Islet of Langerhans (tissue), 1 donor: Measurements from ENCODE around the gene PDGFD.

ENCODE experiments used
- FAIRE-seq: peaks from one replicate; lab custom pipeline; 2011; peaks lifted over from hg19 to GRCh38; lab: Jason Lieb, UNC

The PDGFD gene

DNA sequence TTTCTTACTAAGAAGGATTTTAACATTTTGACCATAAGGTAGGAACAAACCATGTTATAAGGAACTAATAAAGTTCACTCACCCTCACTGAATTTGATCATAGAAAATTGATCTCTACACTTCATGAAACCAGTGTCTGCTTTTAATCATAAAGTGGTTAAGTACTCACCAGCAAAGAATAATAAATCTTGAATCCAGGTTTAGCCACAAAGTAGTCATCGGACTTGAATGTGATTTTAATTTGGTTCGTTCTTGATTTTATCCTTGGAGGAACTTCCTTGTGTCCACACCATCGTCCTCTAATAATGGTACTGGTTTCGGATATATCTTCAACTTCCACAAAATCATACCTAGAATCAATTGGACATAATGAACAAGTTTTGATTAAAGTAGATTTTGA is 168.1 kb downstream of the PDGFD start:
- no peak for FAIRE-seq

DNA sequence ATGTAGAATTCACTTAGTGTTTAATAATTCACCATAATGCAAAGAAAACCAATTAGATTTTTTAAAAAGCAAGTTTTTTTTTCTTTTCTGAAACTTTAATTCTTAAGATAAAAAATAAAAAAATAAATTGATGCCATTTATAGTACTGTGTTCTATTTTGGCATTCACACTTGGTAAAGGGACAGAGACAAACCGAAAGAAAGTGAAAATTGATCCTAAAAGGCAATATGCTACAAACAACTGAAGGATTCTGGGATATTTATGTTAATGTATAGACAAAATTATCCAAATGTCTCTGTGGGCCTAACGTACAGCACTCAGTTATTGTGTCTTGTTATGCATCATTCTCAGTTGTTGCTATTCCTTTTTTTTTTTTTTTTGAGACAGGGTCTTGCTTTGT is 169.4 kb downstream of the PDGFD start:
- FAIRE-seq = no peak

DNA sequence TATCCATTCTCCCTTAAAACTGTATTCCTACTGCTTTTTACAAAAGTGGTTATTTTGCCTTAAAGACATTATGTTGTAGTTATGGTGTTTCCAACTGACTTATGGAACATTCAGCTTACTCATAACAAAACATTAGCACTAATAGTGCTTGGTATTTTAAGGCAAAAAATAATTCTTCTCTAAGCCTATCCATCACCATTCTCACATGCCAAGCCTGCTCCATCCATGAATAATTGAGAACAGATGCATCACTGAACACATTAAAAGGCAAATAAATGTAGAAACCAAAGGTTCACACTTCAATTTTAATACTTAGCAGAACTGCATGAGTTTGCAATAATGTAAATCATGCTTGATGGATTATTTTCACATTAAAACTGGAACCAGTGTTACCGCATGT is 169.9 kb downstream of the PDGFD start:
- no peak for FAIRE-seq

DNA sequence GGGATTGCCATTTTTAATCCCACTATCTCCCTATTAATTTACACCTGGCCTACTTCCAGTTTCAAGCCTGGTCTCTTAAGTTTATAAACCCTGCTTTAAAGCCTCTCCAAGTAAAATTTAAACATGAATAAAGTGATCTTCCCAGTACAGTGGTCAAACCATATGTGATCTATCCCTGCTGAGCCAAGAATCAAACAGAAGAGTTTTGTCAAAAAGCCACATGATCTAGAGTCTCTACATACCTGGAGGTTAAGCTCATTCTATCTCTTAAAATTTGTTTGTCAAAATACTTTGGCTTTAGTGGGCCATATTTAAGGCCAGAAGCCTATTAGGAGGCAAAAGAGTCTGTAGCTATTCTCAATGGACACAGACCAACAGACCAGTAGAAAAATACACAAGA is 170.4 kb downstream of the PDGFD start:
- no peak for FAIRE-seq

DNA sequence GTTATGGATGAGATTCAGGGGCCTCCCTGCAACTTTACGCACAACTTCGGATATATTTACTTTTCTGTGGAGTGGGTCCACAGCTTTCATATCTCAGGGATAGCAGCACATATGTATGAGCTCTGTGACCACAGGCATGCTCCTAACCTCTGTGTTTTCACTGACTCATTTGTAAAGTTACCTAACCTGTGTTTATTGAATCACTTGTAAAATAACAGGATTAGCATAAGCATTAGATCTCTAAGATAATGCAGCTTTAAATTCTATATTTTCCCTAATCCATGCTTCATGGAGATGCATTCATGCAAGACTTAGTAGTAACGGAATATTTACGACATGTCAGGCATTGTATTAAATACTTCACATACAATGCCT is 175.4 kb downstream of the PDGFD start:
- FAIRE-seq = no peak

DNA sequence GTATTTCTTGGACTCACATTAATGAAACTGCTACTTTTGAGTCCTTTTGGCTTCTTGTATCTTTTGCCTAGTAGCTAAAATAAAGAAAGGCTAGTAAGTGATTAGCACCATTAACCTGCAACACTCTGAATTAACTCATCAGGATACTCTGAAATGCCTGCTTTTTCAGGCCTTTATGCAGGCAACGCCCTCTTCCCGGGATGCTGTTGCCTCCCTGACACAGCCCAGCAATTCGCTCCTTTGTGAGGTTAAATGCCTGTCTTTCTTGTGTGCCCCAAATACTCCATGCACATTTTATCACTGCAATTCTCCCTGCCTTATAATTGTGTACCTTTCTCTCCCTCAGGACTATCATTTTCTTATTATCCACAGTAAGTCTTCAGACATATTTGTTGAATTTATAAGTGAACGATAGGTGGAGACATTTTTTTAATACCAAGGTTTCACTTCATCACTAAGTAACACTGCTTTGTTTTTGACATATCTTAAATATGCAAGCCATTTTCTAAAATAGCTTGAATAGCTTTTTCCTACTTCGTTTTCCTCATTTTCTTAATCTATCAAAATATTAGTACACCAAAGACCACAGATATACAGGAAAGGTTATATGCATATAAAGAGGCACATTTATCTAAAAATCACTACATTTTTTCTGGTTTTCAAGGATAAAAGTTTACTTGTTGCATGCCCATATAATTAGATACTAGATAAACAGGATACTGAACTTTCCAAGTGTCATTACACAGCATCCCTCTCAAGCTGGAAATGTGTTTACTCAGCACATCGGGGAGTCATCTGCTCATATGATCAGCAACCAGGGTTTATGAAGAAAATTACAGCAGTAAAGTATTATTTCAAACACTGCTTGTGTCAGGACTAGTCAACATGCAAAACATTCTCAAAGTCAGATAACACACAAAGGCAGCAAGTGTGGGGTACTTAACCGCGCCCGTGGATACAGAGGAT is 176.0 kb downstream of the PDGFD start:
- FAIRE-seq = no peak

DNA sequence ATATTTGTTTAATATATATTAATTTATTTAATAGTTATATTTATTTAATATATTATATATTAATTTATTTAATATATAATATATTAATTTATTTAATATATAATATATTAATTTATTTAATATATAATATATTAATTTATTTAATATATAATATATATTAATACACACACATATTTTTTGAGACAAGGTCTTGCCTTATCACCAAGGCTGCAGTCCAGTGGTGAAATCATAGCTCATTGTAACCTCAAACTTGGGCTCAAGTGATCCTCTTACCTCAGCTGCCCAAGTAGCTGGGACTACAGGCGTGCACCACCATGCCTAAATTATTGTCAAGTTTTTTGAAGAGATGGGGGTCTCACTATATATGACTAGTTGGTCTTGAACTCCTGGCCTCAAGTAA is 178.9 kb downstream of the PDGFD start:
- FAIRE-seq = no peak

DNA sequence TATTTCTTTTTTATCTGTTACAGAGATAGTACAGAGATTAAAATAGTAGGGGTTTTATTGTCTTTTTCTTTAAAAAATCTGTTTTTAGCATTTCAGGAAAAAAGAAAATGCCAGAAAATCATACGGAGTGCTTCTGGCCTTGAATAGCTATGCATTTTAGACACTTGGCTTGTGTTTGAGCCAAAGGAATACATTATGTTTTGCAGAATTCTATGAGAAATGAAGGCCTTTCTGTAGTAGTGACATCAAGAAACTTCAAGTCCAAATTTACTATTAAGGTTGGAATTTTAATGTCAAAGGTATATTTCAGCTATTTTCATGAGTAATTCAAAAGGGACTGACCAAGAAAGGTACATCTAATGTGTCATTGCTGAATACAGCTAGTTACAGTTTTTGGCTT is 183.8 kb downstream of the PDGFD start:
- no peak for FAIRE-seq

DNA sequence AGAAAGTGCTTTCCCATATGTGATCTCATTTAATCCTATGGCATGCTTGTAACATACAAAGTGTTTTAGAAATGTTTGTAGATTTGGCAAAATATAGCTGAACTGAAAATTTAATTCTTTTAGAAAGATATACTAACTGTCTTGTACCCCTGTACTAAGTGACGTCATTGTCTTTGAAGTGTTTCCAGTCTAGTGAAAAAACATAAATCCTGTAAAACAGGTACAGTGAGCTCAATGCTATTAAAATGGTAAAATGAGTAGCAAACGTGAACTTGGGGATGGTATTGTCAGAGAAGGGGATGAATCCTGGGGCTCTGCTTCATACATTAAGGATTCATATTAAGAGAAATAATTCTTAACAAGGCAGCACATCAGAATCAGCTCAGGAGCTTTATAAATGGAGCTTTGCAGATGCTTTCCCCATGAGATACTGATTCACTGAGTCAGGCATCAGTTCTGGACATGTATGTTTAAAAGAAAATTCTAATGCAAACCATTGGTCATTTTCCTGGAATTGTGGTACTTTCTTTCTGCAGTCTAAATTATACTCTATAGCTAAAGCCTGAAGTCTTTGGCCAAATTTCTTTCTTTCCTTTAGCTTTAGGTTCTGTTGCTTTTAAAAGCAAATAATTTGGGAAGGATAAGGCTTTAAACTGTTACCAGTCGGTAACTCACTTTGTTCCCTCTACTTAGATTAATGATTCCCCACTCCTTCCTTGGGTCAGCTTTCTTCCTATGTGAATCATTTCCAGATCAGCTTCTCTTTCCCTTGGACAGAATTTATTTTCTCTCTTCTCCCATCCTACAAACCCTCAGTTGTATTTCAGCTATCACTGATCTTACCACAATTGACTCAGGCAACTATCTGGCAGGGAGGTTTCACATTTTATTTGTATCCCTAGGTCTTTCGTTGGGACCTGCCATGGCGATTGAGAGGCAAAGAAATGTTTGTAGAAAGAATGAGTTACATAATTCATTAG is 185.0 kb downstream of the PDGFD start:
- no peak for FAIRE-seq

DNA sequence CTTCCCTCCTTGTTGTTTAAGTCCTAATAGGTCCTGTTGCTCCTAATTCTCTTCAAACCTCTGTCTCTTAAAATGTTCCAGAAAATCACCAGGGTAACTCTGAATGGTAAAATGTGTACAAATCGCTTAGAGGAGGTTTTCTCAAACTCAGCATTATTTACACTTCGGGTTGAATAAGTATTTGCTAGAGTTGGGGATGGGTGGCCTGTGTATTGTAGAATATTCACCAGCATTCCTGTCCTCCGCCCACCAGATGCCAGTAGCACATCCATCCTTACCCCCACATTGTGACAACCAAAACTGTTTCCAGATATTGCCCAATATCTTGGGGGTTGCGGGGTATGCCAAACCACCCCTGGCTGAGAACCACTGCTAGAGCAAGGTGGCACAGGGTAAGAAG is 191.9 kb downstream of the PDGFD start:
- FAIRE-seq = no peak

DNA sequence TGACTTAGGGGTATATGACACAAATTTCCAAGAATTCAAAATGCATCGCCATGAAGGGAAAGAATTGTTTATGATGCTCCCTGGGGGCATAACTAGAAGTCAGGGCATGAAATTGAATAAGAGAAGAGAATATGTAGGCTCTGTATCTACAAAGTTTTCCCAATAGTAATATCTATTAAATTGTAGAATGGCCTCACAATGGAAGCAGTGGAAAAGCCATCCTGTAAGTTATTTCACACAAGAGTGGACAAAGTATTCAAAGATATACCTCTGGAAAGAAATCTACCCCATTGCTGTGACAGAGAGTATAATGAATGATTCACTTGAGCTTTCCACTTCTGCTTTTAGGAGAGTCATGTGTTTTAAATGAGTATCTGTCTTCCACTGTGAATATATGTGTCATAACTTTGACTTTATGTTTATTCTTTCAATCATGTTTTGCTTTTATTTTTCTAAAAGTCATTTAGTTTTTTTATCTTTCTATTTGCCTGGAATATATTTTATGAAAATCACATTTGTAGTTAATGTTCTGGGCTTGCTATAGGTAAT is 193.2 kb downstream of the PDGFD start:
- no peak for FAIRE-seq

DNA sequence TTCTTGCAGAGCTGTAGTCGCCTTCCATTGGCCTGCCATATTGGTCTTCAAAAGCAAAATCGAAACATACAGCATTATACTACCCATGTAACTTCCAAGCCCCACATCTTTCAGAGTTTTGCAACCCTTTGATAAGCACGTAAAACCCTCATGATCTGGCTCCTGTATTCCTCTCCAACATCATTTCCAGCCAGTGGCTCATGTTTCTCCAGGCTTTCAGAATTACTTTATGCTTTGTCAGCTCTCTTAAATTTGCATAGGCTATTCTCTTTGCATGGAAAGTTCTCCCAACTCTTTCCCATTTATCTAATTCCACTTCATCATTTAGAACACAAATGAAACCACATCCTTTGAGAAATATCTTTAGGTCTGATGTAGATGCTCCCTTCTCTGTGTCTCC is 195.3 kb downstream of the PDGFD start:
- FAIRE-seq = no peak

DNA sequence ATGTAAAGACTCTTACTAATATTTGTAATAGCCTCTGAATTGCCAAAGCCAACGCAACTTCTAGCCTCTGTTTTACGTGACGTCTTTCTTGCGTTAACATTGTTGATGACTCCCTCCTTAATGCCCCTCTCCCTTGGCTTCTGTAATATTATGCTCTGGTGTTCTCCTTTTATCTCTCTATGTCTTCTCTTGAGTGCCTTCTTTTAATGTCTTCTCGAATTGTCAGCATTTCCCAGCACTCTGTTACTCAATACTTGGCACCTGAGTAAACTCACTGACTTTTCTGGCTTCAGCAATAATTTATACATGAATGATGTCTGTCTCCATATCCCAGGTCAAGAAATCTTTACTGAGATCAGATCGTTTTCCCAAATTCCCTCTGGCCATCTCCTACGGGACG is 196.0 kb downstream of the PDGFD start:
- FAIRE-seq = no peak

DNA sequence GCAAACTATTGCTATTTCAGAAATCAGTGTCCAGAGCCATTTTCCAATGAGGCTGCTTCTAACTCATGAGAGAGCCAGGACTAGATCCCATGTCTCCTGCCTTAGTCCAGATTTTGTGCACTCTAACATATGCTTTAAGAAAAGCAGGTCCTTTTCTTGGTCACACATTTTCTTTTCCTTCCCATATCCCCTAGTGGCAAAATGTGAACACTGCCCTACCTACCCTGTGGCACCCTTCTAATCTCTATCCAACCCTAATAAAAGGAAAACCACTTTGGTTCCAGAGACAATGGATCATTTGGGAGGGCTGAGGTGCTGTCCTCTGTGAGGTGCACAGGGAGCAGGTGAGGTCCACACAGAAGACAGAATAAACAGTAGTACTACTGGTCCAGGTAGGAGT is 199.6 kb downstream of the PDGFD start:
- no peak for FAIRE-seq

DNA sequence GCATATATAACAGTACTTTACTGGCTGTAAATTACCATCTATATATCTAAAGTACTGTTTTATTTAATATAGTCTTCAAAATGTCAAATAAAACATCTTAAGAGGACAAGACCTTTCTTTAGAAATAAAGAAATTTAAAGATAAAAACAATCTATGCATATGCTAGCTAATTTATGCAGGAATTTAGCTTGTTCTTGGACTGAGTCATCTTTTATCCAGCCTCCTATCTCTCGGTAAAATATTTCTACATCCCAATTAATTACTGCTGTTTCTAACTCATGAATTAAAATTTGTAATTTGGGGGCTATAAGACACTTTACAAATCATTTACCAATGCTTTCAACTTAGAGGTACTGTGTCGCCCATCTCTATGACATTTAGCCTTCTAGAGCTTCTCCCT is 200.3 kb downstream of the PDGFD start:
- no peak for FAIRE-seq

DNA sequence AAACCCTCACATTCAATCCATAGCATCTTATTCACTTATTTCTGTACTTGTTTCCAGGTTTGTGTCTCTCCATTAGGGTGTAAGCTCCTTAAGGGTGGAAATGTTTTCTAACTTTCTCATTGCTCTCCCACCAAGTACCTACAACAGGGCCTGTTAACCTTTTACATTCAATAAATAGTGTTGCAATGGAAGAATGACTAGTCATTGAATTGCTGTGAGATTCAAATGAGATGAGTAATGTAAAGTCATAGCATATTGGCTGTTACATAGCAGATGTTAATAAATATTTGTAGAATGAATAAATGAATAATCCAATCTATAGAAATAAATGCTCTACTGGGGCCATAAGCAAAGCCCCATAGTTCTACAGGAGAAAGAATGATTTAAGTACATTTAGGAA is 202.9 kb downstream of the PDGFD start:
- FAIRE-seq = no peak

DNA sequence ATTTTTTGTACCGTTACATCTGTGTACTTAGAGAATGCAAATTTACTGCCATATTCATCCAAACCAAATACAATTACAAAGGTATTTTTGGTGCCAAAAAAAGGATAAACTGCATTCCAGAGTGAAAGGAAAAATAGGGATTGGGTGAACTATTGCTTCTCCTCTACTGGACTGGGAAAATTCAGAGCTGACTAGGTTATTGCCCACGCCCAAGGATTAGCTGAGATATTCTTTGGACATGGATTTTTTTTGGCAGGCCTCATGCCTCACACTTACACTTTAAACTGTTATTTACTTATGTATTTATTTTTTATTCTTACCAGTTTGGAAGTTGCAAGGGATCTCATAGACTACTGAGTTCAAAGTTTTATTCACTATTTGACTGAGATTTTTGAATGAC is 203.8 kb downstream of the PDGFD start:
- no peak for FAIRE-seq

DNA sequence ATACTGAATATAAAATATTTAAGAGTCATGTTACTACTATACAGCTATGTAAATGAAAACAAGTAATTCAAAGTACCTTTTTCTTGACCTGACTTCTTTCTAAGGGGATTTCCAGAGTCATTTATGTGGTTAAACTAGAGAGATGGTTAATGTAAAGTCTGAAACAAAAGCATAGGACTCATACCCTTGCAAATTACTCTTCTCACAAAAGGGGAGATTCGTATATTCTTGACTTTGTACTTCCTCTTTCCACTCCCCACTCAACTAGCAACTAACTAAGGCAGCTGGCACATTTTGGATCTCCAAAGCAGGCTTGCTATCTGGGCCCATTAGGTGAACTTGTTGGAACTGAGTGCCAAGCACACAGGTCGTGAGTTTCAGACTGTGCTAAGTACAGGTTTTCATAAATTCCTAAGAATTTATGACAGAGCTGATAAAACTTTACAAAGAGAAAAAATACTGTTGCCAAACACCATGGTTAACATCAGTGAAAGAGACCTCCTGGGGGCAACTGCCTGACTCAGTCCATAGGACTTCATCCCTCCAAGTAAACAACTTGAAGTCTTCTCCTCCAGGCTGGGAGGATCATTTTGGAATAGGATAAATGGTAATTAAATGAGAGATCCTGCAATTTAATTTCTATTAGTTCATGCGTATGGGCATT is 204.5 kb downstream of the PDGFD start:
- FAIRE-seq = no peak

DNA sequence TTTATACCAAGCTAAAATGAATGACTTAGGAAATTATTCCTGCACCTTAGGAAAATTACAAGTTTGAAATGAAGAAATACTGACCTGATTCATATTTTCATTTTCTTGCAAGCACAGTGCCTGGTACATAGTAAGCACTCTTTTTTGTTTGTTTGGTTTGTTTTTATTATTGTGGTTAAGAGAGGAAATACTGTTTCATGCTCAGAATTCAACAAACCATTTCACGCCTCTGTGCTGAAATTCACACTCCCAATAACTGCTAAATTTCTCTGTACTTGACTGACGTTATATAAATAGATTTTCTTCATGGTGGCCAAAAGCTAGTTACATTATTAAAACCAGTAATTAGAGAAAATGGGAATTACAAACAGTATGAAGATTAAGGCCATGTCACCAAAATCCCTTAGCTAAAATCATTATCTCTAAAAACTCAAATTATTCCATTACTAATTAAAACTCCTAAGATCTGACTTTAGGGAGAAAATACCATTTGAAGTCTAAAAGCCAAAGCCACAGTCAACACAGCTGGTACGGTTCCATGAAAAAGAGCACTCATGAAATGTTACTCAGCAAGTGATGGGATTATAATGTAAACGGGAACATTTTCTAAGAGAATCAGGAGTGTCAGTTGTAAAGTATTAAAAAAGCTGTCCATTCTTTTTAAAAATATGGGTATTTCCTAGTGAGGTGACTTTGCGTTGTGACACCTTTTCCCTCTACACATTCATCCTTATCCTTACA is 205.3 kb downstream of the PDGFD start:
- no peak for FAIRE-seq

DNA sequence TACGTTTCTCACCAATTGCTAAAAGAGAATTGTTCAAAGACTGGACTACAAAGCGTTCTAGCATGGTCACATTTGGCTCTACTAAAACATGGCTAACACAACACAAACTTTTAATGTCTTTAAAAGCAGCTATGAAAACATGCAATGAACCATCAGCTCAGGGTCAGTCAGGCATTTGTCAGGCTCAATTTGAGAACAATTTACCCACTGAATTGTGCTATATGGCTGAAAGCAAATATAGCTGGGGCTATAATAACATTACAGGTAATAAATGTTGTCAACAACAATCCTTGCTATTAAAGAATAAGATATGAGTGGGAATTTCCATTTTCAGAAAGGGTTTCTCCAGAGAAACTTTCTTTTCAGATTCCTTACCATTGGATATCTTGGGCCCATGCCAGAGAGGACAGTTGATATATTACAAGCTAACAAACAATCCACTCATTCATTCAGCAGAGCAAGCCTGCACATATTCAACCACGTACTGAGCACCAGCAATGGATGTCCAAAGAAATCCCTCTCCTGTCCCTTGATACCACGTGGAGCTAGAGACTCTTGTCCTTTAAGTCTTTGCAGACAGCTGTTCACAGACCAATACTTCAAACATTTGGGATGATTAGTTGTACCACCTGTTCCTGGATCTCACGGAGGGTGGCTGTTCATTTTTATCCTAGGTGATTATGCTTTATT is 210.0 kb downstream of the PDGFD start:
- no peak for FAIRE-seq

DNA sequence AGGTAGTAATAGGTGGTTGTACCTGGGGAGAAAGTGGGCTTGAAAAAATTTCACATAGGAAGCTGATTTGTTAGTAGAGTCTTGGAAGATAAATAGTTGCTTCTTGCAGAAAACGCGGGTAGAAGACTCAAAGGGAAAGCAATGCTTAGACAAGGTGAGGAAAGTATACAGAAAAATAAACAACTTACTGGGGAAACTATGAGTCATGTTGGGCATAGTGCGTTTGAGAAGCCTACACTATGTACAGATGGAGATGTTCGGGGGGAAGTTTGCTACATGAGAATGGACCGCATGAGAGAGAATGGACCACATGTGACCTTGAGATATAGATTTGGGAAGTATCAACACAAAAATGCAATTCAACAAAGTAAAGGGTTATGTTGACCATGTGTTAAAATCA is 214.2 kb downstream of the PDGFD start:
- FAIRE-seq = no peak
